ENCODE measurements around the gene ERMARD. TPM values are rescaled to one million over a fixed set of nuclear protein-coding genes. Genes with fewer than 3 reads are reported as not detected.

Gene ERMARD
- polyA plus RNA-seq, 3 donors from 2014 or later = 4.2 to 11.6 (median 10.0) TPM

Other genes starting within 250 kb of the ERMARD start
- 1 to 10 TPM; 1.7 to 5.1 (median 4.0) TPM for gene WDR27, start 49.6 kb upstream of the ERMARD start, polyA plus RNA-seq
- 10 to 100 TPM in 1 of 3 donors, 1 to 10 TPM in 2; 2.2 to 10.1 (median 4.9) TPM for gene C6orf120, start 49.5 kb upstream of the ERMARD start, polyA plus RNA-seq
- gene PHF10, start 27.1 kb upstream of the ERMARD start, polyA plus RNA-seq = 10 to 100 TPM in 1 of 3 donors, 1 to 10 TPM in 2; 6.0 to 13.0 (median 7.9) TPM
- gene DYNLT2, start 50 bp upstream of the ERMARD start, polyA plus RNA-seq = under 1 TPM; 0.21 to 0.68 (median 0.40) TPM

Data from immature natural killer cell (primary cell).